ENCODE results near the gene RIPK1.

The RIPK1 gene

GRCh38 chr6:3031857-3032640 is 36.2 kb upstream of the RIPK1 start:
- Histone ChIP-seq H3K36me3 (ENCODE audit: control insufficient read depth in 5 of 5, insufficient read depth in 5 of 5, low read length in 5 of 5) (no peaks in the 10 kb centered on the region), H3K4me1 (ENCODE audit: control insufficient read depth in 5 of 5, insufficient read depth in 5 of 5, low read length in 5 of 5) (peaks cover 0 to 12% (median 8%) of the 10 kb centered on the region in 5 donors), H3K9ac (ENCODE audit: low read length in 5 of 5) (no peak overlapping the region), H3K27me3 (ENCODE audit: control insufficient read depth in 5 of 5, insufficient read depth in 4 of 5, low read length in 5 of 5) (no peaks in the 10 kb centered on the region), H3K4me3 (ENCODE audit: low read depth in 1 of 5, low read length in 5 of 5) (no peak overlapping the region), H3K9me3 (ENCODE audit: control insufficient read depth in 5 of 5, low read length in 5 of 5) (no peaks in the 10 kb centered on the region), H3K27ac (ENCODE audit: low read depth, low read length) (no peak overlapping the region)

DNA sequence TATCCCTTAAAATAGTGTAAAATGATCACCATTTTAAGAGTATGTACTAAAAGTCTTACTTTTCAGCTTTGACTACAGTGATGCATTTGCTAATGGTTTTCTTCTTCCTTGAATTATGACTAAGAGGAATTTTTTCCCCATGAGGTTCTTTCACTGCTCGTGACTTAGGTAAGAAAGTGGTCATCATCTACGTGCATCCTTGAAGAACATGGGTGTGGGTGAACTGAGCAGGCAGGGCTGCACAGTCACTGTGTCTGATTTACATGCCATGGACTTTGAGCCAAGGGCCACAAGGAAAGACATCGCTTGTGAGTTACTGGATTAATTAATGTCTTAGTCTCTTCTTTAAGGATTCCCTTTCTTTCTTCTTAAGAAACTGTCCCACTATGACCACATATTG is 35.3 kb upstream of the RIPK1 start:
- Histone ChIP-seq H3K4me1 (ENCODE audit: control insufficient read depth in 5 of 5, insufficient read depth in 5 of 5, low read length in 5 of 5) (peaks cover 0 to 16% (median 12%) of the 10 kb centered on the region in 5 donors), H3K4me3 (ENCODE audit: low read depth in 1 of 5, low read length in 5 of 5) (no peak overlapping the region), H3K36me3 (ENCODE audit: control insufficient read depth in 5 of 5, insufficient read depth in 5 of 5, low read length in 5 of 5) (no peaks in the 10 kb centered on the region), H3K9ac (ENCODE audit: low read length in 5 of 5) (no peak overlapping the region), H3K9me3 (ENCODE audit: control insufficient read depth in 5 of 5, low read length in 5 of 5) (no peaks in the 10 kb centered on the region), H3K27me3 (ENCODE audit: control insufficient read depth in 5 of 5, insufficient read depth in 4 of 5, low read length in 5 of 5) (no peaks in the 10 kb centered on the region), H3K27ac (ENCODE audit: low read depth, low read length) (no peak overlapping the region)

- H3K4me1 ChIP-seq (ENCODE audit: control insufficient read depth in 5 of 5, insufficient read depth in 5 of 5, low read length in 5 of 5): peaks cover 0 to 22% (median 16%) of the 10 kb centered on the region in 5 donors
- H3K27ac ChIP-seq (ENCODE audit: low read depth, low read length): no peak overlapping the region
- H3K27me3 ChIP-seq (ENCODE audit: control insufficient read depth in 5 of 5, insufficient read depth in 4 of 5, low read length in 5 of 5): no peaks in the 10 kb centered on the region
- no peaks in the 10 kb centered on the region for H3K9me3 ChIP-seq (ENCODE audit: control insufficient read depth in 5 of 5, low read length in 5 of 5)
- no peaks in the 10 kb centered on the region for H3K36me3 ChIP-seq (ENCODE audit: control insufficient read depth in 5 of 5, insufficient read depth in 5 of 5, low read length in 5 of 5)
- no peak overlapping the region for H3K4me3 ChIP-seq (ENCODE audit: low read depth in 1 of 5, low read length in 5 of 5)
- H3K9ac ChIP-seq (ENCODE audit: low read length in 5 of 5): no peak overlapping the region
Measured at GRCh38 chr6:3033652-3034051, 34.6 kb upstream of the RIPK1 start.

DNA sequence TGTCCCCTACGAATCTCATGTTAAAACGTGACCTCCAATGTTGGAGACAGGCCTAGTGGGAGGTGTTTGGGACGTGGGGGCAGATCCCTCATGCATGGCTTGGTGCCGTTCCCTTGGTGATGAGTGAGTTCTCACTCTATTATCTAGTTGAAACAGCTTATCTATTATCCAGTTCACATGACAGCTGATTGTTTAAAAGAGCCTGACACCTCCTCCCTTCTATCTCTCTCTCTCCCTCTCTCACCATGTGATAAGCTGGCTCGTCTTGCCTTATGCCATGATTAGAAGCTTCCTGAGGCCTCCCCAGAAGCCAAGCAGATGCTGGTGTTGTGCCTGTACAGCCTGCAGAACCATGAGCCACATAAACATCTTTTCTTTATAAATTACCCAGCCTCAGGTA is 32.9 kb upstream of the RIPK1 start:
- H3K27ac ChIP-seq (ENCODE audit: low read depth, low read length): no peak overlapping the region
- H3K36me3 ChIP-seq (ENCODE audit: control insufficient read depth in 5 of 5, insufficient read depth in 5 of 5, low read length in 5 of 5): no peaks in the 10 kb centered on the region
- H3K9ac ChIP-seq (ENCODE audit: low read length in 5 of 5): no peak overlapping the region
- no peak overlapping the region for H3K4me3 ChIP-seq (ENCODE audit: low read depth in 1 of 5, low read length in 5 of 5)
- no peaks in the 10 kb centered on the region for H3K27me3 ChIP-seq (ENCODE audit: control insufficient read depth in 5 of 5, insufficient read depth in 4 of 5, low read length in 5 of 5)
- H3K9me3 ChIP-seq (ENCODE audit: control insufficient read depth in 5 of 5, low read length in 5 of 5): no peaks in the 10 kb centered on the region
- peaks cover 0 to 29% (median 16%) of the 10 kb centered on the region in 5 donors for H3K4me1 ChIP-seq (ENCODE audit: control insufficient read depth in 5 of 5, insufficient read depth in 5 of 5, low read length in 5 of 5)

GRCh38 chr6:3036861-3037637 is 31.2 kb upstream of the RIPK1 start:
- Histone ChIP-seq H3K9me3 (ENCODE audit: control insufficient read depth in 5 of 5, low read length in 5 of 5) (no peaks in the 10 kb centered on the region), H3K36me3 (ENCODE audit: control insufficient read depth in 5 of 5, insufficient read depth in 5 of 5, low read length in 5 of 5) (no peaks in the 10 kb centered on the region), H3K27me3 (ENCODE audit: control insufficient read depth in 5 of 5, insufficient read depth in 4 of 5, low read length in 5 of 5) (no peaks in the 10 kb centered on the region), H3K4me1 (ENCODE audit: control insufficient read depth in 5 of 5, insufficient read depth in 5 of 5, low read length in 5 of 5) (peaks cover 0 to 42% (median 27%) of the 10 kb centered on the region in 5 donors), H3K9ac (ENCODE audit: low read length in 5 of 5) (peak overlapping the region in 1 of 5 donors; percentile 19), H3K4me3 (ENCODE audit: low read depth in 1 of 5, low read length in 5 of 5) (peak overlapping the region in 1 of 5 donors; percentile 52), H3K27ac (ENCODE audit: low read depth, low read length) (peak overlapping the region; percentile 11)

DNA sequence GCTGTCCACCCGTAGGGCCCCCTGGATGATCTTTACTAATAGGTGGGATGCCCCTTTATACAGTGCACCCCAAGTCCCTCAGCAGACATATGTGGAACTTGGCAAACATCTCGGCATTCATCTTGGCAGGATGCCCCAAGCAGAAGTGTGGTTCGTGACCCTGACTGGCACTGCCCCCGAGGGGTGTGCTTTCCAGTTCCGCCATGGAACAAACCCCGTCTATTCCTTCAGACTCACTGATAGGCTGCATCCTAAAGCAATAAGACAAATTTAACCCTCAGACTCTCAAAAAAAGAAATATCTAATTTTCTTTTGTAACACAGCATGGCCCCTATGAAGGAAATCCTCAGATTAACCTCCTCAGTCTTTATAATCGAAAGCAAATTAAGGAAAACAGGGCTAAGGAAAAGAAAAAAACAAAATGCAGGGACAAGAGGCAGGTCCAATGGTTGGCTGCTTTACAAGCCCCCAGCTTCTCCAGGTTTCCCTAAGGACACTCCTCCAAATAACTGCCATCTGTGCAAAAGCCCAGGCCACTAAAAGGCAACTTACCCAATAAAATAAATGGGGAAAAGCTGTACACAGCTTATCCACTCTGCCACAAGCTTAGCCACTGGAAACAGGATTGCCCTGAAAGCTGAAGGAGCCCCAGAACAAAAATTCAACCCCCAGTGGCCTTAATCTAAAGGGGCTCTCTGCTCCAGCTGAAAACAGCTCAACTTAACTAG is 30.5 kb upstream of the RIPK1 start:
- Histone ChIP-seq H3K27ac (ENCODE audit: low read depth, low read length) (peak overlapping the region; percentile 11), H3K4me1 (ENCODE audit: control insufficient read depth in 5 of 5, insufficient read depth in 5 of 5, low read length in 5 of 5) (peaks cover 0 to 42% (median 27%) of the 10 kb centered on the region in 5 donors)

DNA sequence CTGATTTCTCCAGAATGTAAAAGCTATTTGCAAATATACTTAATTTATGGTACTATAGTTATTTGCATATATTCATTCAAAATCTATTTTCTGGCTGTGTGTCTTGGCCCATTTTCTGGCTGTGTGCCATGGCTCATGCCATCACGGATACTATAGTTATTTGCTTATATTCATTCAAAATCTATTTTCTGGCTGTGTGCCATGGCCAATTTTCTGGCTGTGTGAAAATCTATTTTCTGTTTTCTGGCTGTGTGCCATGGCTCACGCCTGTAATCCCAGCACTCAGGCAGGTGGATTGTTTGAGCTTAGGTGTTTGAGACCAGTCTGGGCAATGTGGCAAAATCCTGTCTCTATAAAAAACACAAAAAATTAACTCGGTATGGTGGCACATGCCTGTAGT is 28.9 kb upstream of the RIPK1 start:
- H3K36me3 ChIP-seq (ENCODE audit: control insufficient read depth in 5 of 5, insufficient read depth in 5 of 5, low read length in 5 of 5): no peaks in the 10 kb centered on the region
- H3K4me1 ChIP-seq (ENCODE audit: control insufficient read depth in 5 of 5, insufficient read depth in 5 of 5, low read length in 5 of 5): peaks cover 0 to 42% (median 27%) of the 10 kb centered on the region in 5 donors
- H3K27ac ChIP-seq (ENCODE audit: low read depth, low read length): no peak overlapping the region
- H3K4me3 ChIP-seq (ENCODE audit: low read depth in 1 of 5, low read length in 5 of 5): no peak overlapping the region
- no peaks in the 10 kb centered on the region for H3K27me3 ChIP-seq (ENCODE audit: control insufficient read depth in 5 of 5, insufficient read depth in 4 of 5, low read length in 5 of 5)
- no peaks in the 10 kb centered on the region for H3K9me3 ChIP-seq (ENCODE audit: control insufficient read depth in 5 of 5, low read length in 5 of 5)
- no peak overlapping the region for H3K9ac ChIP-seq (ENCODE audit: low read length in 5 of 5)

More for the DNA sequence above, 30.5 kb upstream of the RIPK1 start:
- H3K4me3 ChIP-seq (ENCODE audit: low read depth in 1 of 5, low read length in 5 of 5): peak overlapping the region in 1 of 5 donors; percentile 52
- H3K9me3 ChIP-seq (ENCODE audit: control insufficient read depth in 5 of 5, low read length in 5 of 5): no peaks in the 10 kb centered on the region
- H3K27me3 ChIP-seq (ENCODE audit: control insufficient read depth in 5 of 5, insufficient read depth in 4 of 5, low read length in 5 of 5): no peaks in the 10 kb centered on the region
- H3K36me3 ChIP-seq (ENCODE audit: control insufficient read depth in 5 of 5, insufficient read depth in 5 of 5, low read length in 5 of 5): no peaks in the 10 kb centered on the region
- H3K9ac ChIP-seq (ENCODE audit: low read length in 5 of 5): peak overlapping the region in 1 of 5 donors; percentile 19

DNA sequence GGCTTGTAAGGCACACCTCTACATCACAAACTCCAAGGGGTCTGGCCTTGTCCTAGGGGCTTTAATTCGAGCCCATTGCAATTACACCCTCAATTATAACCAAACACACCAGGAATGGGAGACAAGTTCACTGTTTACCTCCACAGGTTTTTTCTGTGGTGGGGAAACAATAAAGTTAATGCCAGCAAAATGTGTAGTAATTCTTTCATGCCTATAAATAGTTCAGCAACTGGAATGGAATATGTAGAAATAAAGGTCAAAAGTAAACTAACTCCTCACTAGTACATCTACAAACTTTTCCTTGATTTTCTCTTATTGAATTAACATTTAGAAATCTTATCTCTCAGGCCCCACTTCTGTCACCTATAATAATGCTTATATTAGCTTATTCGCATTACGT is 27.1 kb upstream of the RIPK1 start:
- no peaks in the 10 kb centered on the region for H3K9me3 ChIP-seq (ENCODE audit: control insufficient read depth in 5 of 5, low read length in 5 of 5)
- H3K4me3 ChIP-seq (ENCODE audit: low read depth in 1 of 5, low read length in 5 of 5): no peak overlapping the region
- peaks cover 0 to 42% (median 27%) of the 10 kb centered on the region in 5 donors for H3K4me1 ChIP-seq (ENCODE audit: control insufficient read depth in 5 of 5, insufficient read depth in 5 of 5, low read length in 5 of 5)
- peak overlapping the region; percentile 39 for H3K27ac ChIP-seq (ENCODE audit: low read depth, low read length)
- H3K27me3 ChIP-seq (ENCODE audit: control insufficient read depth in 5 of 5, insufficient read depth in 4 of 5, low read length in 5 of 5): no peaks in the 10 kb centered on the region
- no peak overlapping the region for H3K9ac ChIP-seq (ENCODE audit: low read length in 5 of 5)
- no peaks in the 10 kb centered on the region for H3K36me3 ChIP-seq (ENCODE audit: control insufficient read depth in 5 of 5, insufficient read depth in 5 of 5, low read length in 5 of 5)

GRCh38 chr6:3041606-3042005 is 26.7 kb upstream of the RIPK1 start:
- H3K27ac ChIP-seq (ENCODE audit: low read depth, low read length): peak overlapping the region; percentile 39
- H3K36me3 ChIP-seq (ENCODE audit: control insufficient read depth in 5 of 5, insufficient read depth in 5 of 5, low read length in 5 of 5): no peaks in the 10 kb centered on the region
- H3K27me3 ChIP-seq (ENCODE audit: control insufficient read depth in 5 of 5, insufficient read depth in 4 of 5, low read length in 5 of 5): no peaks in the 10 kb centered on the region
- no peaks in the 10 kb centered on the region for H3K9me3 ChIP-seq (ENCODE audit: control insufficient read depth in 5 of 5, low read length in 5 of 5)
- H3K4me3 ChIP-seq (ENCODE audit: low read depth in 1 of 5, low read length in 5 of 5): no peak overlapping the region
- peaks cover 0 to 40% (median 27%) of the 10 kb centered on the region in 5 donors for H3K4me1 ChIP-seq (ENCODE audit: control insufficient read depth in 5 of 5, insufficient read depth in 5 of 5, low read length in 5 of 5)
- H3K9ac ChIP-seq (ENCODE audit: low read length in 5 of 5): no peak overlapping the region
